GM21529 (cell line): Measurements from ENCODE around the gene GALNTL6.
"Not testable (repeated sequence)": the region's sequence is repeated elsewhere in the genome, so short reads cannot be mapped to it uniquely, and the experiment has no call there.

Experiments used
- ATAC-seq: cut with Tn5 transposase; IDR thresholded peaks from one replicate; pipeline ENCODE4 v1.9.1; 2021; ENCODE audit not compliant: unreplicated experiment

GALNTL6 gene

DNA sequence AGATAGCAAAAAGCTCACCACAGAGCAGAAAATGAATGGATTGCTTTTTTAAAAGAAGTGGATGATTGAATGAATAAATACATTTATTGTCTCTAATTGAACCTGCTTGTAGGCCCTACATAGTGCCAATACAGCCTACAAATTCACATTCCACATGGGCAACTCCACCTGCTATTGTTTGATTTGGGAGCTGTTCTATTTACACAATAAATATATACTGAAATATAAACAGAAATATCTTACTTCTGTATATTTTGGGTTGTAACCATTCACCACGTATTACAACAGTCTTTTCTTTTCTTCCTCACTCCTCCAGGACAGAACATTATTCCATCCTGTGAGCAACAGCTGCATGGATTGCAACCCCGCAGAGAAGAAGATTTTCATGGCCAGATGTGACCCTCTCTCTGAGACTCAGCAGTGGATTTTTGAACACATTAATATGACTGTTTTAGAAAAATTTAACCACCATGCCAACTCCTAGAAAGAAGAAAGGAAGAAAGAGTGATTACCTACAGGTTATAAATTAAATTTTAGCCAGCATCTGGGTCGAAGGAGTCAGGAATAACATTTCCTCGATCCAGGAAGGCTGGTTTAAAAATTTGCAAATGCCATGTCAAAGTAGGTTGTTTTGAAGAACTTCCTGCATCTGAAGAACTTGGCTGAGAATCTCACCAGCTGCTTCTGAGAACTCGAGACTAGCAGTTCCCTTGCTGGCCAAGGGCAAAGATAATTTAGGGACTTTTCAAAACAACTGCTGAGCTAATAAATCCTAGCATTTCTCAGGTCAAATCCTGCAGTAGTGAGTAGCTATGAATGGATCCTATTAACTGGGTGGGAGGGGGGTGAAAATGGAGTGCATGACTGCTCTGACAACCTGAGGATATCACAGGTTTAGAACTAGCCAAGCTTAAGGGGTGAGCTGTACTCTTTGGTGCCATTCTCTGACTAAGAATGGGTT lies 1226.7 kb downstream of the GALNTL6 start:
- no peak for ATAC-seq

DNA sequence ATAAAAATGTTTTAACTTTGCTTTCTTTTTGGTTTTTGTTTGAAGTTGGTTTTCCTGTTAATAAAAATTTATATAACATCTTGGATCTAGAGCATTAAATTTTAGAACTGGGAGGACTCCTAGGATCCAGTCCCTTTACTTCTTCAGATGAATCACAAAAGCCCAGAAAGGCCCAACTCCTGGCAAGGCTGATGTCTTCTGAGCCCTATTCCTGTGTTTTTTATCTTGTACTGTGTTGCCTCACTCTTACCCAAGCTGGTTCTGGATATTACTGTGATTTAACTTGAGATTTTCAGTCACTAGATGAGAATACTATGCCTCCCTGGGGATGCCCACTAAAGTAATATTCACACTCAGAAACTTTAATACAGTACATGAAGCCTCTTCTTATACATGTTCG lies 1228.3 kb downstream of the GALNTL6 start:
- ATAC-seq = no peak

- ATAC-seq = not testable (repeated sequence)
Observed at GRCh38 chr4:173042139-173042538, 1228.9 kb downstream of the GALNTL6 start.

GRCh38 chr4:173044340-173044739 lies 1231.1 kb downstream of the GALNTL6 start:
- no peak for ATAC-seq

GRCh38 chr4:173045571-173045970 lies 1232.4 kb downstream of the GALNTL6 start:
- no peak for ATAC-seq

DNA sequence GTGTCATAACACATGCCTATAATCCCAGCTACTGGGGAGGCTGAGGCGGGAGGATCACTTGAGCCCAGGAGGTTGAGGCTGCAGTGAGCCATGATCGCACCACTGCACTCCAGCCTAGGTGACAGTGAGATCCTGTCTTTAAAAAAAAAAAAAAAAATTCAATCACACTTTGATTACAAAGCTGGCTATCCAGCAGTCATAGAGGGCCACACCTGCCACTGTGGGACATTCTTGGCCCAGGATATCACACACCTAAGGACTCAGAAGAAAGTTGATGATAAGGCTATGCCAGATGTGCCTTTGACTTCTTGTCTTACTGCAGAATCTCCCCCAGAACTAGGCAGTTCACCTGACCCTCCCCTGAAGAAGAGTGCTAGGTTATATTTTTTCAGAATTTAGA lies 1232.9 kb downstream of the GALNTL6 start:
- ATAC-seq = no peak

DNA sequence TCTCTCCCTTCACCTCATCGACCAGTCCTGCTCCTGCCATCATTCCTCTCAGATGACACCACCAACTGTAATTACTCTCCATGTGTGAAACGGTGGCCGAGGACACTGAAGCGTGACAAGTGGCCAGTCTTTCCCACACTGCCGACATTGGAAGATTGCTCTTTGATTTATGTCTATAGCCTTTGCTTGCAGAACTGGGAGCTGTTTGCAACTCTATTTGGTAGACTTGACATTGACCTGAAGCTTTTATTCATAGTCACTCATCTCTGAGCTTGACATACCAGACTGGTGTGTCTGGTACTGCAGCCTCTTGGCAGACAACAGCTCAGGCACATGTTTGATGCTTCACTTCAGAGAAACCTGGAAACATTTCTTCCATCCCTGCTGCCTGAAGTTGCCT lies 1233.6 kb downstream of the GALNTL6 start:
- no peak for ATAC-seq

DNA sequence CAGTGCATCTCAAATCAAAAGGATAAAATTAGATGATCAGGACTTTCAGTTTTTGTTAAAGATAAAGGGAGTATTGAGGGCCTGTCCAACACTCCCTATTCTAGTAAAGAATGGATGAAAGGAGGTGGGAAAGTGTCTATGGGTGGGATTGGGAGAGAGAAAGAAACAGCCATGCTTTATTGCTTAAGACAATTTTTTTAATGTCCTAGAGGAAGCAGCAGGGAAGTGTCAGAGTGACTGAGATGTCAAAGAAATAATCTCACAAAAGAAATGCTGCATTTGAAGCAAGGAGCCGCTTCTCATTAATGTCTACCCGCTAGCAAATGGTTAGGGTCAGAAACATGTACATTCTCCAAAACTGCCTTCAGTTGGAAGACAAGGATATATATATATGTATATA lies 1238.0 kb downstream of the GALNTL6 start:
- no peak for ATAC-seq

- no peak for ATAC-seq
Observed at GRCh38 chr4:173051716-173052115, 1238.5 kb downstream of the GALNTL6 start.

- ATAC-seq = no peak
Observed at GRCh38 chr4:173052439-173052838, 1239.2 kb downstream of the GALNTL6 start.

DNA sequence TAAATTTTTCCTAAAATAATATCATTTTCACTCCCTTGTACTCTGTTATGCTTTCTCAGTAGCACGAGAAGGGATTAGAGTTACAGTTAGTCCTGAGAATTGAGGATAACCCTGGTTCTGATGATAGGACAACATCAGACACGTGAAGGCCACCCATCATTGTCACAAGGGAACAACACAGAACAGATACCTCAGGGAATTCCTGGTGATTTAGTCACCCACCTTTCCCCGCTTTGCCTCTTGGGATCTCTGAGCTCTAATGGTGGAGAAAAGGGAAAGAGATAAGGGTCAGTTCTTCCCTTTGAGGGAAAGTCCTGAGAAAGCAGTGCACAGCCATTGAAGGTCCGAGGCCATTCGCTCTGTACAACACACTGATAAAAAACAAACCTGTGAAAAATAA lies 1243.1 kb downstream of the GALNTL6 start:
- ATAC-seq = no peak

- ATAC-seq = no peak
Observed at GRCh38 chr4:173056710-173057109, 1243.5 kb downstream of the GALNTL6 start.

- no peak for ATAC-seq
Observed at GRCh38 chr4:173057442-173057841, 1244.2 kb downstream of the GALNTL6 start.

DNA sequence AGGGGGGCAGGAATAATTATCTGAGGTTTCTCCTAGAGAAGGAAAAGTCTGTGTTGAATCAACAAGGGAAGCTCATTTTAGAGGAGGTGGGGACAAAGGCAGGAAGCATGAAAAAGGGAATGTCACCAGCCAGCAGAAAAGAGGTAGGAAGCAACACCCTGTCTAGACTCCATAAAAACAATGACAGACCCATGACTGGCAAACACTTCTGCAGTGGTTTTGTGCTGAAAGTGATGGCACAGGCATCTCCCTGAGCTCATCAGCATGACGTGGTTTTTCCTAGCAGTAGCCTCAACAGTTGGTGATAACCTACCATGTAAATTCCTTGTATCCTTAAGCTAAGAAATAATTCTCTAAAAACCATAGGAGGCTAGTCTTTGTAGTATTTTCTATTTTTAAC lies 1244.7 kb downstream of the GALNTL6 start:
- no peak for ATAC-seq

DNA sequence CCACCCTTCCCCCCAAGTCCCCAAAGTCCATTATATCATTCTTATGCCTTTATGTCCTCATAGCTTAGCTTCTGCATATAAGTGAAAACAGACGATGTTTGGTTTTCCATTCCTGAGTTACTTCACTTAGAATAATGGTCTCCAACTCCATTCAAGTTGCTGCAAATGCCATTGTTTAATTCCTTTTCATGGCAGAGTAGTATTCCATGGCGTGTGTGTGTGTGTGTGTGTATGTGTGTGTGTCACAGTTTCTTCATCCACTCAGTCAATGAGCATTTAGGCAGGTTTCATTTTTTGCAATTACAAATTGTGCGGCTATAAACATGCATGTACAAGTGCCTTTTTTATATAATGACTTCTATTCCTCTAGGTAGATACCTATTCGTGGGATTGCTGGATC lies 1248.0 kb downstream of the GALNTL6 start:
- ATAC-seq = no peak

DNA sequence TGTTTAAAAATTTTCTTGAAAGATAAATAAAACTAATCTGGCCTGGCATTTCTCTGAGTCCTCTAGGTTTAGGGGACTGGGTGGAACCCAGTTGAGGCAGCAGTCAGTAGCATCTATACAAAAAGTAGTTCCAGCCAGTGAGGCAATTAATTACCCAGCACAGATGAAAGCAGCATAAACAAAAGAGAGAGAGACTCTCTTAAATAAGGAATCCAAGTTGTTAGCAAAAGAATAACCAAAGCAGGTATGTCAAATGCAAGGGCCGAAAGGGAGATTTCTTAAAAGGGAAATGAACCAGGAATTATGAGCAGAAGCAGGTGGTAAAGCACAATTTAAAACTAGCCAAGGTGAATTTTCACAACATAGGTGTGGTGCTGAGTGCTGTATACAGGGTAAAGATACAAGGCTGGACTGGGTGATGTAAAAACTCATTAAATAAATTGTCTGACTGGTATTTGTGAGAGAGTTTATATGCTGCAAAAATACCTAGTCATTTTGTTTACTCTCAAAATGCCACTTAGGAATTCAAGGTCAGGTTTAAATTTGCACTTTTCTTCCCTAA lies 1260.8 kb downstream of the GALNTL6 start:
- no peak for ATAC-seq

DNA sequence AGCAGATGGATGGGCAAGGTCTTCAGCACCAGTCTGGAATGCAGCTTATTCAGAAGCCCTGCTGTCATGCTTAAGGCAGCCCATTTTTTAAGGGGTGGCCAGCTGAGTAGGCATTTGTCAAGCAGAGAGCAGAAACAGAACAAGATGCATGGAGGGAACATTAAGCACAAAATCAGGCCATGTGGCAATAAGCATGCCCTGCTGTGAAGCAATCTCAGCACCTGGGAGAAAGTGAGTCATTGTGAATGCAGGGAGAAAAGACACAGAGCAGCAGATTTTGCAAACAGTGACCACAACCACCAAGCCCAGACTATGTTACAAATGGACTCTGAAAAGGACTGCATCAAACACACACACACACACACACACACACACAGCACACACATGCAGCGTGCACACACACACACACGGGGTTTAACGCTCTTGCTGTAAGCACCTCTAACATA lies 1261.3 kb downstream of the GALNTL6 start:
- no peak for ATAC-seq

- ATAC-seq = no peak
Observed at GRCh38 chr4:173076903-173077634, 1263.9 kb downstream of the GALNTL6 start.

- no peak for ATAC-seq
Observed at GRCh38 chr4:173088144-173088543, 1274.9 kb downstream of the GALNTL6 start.
